LoVo (cell line): ENCODE measurements around the gene MIA.
"Not testable (repeated sequence)": the region's sequence is repeated elsewhere in the genome, so short reads cannot be mapped to it uniquely, and the experiment has no call there.

ENCODE experiments used
- DNase-seq: peaks from one replicate; pipeline ENCODE4 v3.0.0-alpha.2; 2016; ENCODE audit warnings: low spot score

The MIA gene

GRCh38 chr19:40774916-40775631, at the start of gene MIA:
MIA (plus strand) TSS chr19:40775521; CDS start chr19:40775543, 22 bp downstream.
- DNase-seq, result no peak

GRCh38 chr19:40726279-40726678, 49.0 kb upstream of the MIA start:
- no peak for DNase-seq

- DNase-seq, result not testable (repeated sequence)
Observed at GRCh38 chr19:40730065-40730464, 45.3 kb upstream of the MIA start.

- DNase-seq, result not testable (repeated sequence)
Observed at GRCh38 chr19:40732304-40732703, 43.0 kb upstream of the MIA start.

DNA sequence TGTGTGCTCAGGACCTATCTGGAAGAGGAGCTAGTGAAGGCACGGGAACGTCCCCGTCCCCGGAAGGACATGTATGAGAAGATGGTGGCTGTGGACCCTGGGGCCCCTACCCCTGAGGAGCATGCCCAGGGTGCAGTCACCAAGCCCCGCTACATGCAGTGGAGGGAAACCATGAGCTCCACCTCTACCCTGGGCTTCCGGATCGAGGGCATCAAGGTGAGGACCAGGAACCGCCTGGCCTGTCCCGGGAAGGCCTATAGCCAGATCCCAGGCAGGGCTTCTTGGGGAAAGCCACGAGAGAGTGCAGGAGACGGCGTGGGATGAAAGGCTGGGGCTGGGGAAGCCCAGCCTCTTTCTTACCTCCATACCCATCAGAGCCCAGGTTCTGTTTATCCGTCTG, 42.2 kb upstream of the MIA start:
- DNase-seq, result no peak

DNA sequence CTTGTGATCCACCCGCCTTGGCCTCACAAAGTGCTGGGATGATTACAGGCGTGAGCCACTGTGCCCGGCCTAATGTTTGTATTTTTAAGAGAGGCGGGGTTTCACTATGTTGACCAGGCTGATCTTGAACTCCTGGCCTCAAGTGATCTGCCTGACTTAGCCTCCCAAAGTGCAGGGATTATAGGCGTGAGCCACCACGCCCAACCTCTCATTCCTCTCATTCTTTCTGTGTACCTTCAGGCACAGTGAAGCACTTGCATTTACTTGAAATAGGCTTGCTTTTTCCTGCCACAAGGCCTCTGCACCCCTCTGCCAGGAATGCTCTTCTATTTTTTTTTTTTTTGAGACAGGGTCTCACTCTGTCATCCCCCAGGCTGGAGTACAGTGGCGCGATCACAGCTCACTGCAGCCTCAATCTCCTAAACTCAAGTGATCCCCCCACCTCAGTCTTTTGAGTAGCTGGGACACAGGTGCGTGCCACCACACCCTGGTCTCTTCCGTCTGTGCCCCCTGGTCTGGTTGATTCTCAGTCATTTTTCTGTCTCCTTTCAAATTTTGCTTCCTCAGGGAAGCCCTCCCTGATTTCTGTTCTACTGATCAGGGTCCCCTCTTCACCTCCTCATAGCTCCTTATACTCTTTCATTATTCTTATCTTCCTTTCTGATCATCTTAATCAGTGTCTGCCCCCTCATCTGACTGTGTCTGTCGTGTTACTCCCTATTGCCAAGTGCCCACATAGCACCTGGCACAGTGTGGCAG, 40.1 kb upstream of the MIA start:
- no peak for DNase-seq

- DNase-seq, result no peak
Observed at GRCh38 chr19:40736661-40737060, 38.7 kb upstream of the MIA start.

DNA sequence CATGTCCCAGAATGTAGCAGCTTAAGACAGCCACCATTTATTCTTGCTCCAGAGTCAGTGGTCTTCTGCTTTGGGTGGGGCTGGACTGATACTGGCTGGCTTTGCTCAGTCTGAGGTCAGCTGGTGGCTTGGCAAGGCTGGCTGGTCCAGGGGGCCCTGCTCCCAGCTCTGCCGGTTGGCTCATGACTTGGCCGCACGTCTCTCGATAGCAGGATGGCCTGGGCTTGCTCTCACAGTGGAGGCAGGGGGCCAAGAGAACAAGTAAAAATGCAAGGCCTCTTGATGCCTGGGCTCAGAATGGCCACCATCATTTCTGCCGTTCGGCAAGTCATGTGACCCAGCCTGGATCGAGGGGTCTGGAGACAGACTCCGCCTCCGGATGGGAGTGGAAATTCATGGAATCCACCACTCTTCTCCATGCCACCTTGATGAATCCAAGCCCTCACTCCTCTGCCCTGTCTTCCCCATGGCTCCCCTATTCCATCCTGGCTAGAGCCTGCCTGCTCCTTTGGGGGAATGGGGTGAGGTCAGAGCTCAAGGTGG, 38.1 kb upstream of the MIA start:
- DNase-seq, result no peak

- DNase-seq, result no peak
Observed at GRCh38 chr19:40739030-40739839, 36.1 kb upstream of the MIA start.

DNA sequence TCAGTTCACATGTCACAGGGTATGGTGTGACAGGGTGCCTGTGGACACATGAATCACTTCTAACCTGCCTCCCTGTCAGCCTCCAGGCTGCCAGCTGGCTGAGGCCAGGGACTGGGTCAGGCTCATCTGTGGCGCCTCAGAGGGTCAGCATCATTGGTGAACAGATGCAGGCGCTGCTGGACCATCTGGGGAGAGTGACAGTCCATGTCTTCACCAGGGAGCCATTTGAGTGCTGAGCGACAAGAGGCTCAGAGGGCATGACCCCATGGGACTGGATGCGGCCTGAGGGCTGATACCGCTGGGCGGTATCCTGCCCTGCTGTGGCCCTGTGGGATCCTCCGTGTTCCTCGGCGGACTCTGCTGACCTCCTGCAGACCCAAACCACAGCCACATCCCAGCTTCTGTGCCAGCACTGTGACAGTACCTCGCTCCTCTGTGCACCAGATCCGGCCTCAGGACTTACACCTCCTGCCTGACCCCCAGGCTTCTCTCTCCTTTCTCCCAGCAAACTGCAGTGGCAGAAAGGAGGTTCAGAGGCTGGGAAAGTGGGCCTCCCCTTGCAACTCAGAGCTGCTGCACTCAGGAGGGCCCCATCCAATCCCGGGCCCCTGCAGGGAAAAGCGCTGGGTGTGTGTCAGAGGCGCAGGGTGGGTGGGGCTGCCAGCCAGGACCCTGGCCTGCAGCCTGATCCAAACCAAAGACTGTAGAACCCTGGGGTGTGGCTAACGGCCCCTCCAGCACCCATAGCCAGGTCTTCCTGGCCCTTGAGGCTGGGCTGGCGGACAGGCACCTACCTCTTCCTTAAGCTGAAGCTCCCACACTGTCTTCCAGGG, 35.2 kb upstream of the MIA start:
- no peak for DNase-seq

DNA sequence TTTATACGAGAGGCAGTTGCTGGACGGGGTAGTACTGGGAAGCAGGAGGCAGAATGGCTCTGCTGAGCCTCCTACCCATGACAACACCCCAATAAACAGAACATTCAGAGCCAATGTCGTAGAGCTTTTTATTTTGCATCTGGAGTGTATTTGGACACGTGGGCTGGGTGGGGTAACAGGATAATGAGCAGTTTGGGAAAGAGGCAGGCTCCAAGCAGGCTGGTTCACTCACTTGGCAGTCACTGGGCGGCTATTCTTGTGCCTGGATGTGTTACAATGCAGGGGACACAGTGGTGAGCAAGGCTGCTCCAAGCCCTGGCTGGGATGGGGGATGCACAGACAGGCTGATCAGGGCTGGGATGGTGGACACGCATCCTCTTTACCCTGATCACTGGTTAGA, 34.6 kb upstream of the MIA start:
- no peak for DNase-seq

GRCh38 chr19:40741527-40742390, 33.6 kb upstream of the MIA start:
- DNase-seq, result no peak

DNA sequence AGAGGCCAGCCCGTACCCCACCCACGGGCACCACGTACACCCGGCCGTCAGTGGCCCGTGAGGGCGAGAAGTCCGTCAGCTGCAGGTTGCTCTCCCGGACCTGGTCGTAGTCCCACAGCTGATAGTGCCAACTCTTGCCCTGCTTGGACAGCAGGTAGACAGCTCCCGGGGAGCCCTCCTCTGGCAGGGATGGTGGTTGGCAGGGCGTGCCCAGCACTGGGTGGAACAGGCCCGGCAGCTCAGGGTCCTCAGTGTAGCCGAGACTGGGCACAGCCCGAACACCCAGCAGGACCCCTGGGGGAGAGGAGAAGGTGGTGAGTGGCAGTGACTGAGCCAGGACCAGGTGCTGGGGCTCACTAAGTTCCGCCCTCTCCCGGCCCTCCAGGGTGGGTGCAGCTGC, 32.8 kb upstream of the MIA start:
- no peak for DNase-seq

- DNase-seq, result no peak
Observed at GRCh38 chr19:40742886-40743285, 32.4 kb upstream of the MIA start.

GRCh38 chr19:40743926-40744325, 31.4 kb upstream of the MIA start:
- no peak for DNase-seq

GRCh38 chr19:40744554-40745401, 30.5 kb upstream of the MIA start:
- DNase-seq, result no peak

GRCh38 chr19:40745402-40745780, 29.9 kb upstream of the MIA start:
- DNase-seq, result no peak

GRCh38 chr19:40747536-40747935, 27.8 kb upstream of the MIA start:
- no peak for DNase-seq

GRCh38 chr19:40750058-40750873, 25.1 kb upstream of the MIA start, which contains the start of gene ACTMAP:
ACTMAP (minus strand) TSS chr19:40750477; CDS start chr19:40749803, 674 bp downstream.
- DNase-seq, result peak; percentile 99
